GM18867 (cell line): ENCODE data around the gene TMX2.
"Not testable (repeated sequence)": the region's sequence is repeated elsewhere in the genome, so short reads cannot be mapped to it uniquely, and the experiment has no call there.

Experiments
- ATAC-seq: cut with Tn5 transposase; IDR thresholded peaks from one replicate; pipeline ENCODE4 v1.9.1; 2021; ENCODE audit warnings: mild to moderate bottlenecking, moderate library complexity; ENCODE audit not compliant: unreplicated experiment

Gene TMX2, protein sequence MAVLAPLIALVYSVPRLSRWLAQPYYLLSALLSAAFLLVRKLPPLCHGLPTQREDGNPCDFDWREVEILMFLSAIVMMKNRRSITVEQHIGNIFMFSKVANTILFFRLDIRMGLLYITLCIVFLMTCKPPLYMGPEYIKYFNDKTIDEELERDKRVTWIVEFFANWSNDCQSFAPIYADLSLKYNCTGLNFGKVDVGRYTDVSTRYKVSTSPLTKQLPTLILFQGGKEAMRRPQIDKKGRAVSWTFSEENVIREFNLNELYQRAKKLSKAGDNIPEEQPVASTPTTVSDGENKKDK

DNA sequence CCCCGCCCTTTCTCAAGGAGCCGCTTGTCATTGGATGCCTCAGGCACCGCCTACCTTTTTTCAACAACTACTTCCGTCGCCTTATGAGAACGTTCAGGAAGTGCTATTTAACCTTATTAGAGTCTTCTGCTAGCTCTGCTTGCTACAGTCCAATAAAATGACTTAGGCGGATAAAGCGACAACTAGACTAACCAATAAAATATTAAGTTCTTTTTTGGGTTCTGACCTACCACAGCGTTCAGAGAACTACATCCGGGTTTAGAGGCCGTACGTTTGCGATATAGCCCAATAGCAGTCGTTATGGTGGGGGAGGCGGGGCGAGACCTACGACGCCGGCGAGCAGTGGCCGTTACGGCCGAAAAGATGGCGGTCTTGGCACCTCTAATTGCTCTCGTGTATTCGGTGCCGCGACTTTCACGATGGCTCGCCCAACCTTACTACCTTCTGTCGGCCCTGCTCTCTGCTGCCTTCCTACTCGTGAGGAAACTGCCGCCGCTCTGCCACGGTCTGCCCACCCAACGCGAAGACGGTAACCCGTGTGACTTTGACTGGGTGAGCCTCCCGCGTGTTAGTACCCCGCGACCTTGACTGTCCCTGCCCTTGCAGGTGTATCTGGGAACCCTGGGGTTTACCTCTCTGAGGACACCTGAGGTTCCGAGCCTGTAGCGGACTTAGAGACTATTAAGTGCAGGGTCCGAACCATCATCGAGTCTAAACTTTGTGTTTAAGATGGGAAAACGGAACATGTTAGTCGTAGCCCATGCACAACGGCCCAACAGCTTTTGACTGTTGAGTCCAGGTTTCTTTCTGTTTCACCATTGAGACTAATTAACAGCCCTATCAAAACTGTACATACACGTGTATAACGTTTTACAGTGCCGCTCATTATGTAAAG, at the start of gene TMX2:
TMX2 (plus strand) TSS at position 338 of the 895 bp plus-strand sequence; CDS start at position 364, 26 bp downstream.
- peak; percentile 95 for ATAC-seq

DNA sequence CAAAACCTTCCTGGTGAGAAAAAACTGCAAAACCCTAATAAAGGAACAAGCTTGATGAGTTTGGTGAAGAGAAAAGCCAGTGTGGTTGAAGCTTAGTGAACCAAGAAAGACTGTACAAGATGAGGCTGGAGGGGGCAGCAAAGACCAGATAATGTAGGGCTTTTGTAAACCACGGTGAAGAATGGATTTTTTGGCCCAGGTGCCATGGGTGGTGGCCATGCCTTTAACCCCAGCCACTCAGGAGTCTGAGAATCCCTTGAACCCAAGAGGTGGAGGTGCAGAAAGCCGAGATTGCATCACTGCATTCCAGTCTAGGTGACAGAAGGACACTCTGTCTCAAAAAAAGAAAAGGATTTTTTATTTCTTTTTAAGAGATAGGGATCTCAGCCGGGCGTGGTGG, 49.5 kb upstream of the TMX2 start:
- ATAC-seq: no peak

DNA sequence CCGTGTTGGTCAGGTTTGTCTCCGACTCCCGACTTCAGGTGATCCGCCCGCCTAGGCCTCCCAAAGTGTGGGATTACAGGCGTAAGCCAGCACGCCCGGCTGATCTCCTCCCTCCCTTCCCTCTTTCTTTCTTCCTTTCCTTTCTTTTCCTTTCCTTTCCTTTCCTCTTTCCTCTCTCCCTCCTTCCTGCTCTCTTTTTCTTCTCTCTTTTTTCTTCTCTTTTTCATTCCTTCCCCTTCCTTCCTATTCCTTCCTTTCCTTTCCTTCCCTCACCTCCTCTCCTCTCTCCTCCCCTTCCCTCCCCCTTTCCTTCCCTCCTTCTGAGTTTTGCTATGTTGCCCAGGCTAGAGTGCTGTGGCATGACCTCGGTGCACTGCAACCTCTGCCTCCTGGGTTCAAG, 48.4 kb upstream of the TMX2 start:
- ATAC-seq: no peak

DNA sequence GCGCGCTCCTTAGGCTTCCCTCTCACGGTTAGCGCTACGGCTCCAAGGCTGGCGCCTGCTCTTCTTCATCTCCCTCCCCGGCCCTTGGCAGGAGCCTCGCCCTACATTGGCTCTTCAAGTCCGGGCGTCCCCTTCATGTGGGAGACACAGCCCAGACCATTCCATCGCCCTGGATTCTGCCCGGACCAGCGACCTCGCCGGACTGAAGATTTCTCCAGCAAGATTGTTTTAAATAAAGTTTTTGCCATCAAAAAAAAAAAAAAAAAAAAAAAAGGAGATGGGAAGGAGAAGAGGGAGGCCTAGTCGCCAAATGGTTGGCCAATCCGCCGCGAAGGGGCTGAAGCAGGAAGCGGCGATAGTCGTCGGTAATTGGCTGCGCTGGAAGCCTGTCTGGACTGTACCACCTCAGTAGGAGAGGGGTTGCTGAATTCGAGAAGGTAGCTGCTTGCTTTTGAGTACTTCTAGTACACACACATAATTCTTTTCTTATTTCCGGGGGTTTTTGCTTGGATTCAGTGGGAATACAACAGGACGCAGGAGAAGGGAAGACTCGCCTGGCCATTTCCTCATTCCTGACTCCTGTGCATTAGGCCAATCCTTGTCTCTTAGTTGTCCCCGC, 45.2 kb upstream of the TMX2 start:
- ATAC-seq: peak; percentile 68

DNA sequence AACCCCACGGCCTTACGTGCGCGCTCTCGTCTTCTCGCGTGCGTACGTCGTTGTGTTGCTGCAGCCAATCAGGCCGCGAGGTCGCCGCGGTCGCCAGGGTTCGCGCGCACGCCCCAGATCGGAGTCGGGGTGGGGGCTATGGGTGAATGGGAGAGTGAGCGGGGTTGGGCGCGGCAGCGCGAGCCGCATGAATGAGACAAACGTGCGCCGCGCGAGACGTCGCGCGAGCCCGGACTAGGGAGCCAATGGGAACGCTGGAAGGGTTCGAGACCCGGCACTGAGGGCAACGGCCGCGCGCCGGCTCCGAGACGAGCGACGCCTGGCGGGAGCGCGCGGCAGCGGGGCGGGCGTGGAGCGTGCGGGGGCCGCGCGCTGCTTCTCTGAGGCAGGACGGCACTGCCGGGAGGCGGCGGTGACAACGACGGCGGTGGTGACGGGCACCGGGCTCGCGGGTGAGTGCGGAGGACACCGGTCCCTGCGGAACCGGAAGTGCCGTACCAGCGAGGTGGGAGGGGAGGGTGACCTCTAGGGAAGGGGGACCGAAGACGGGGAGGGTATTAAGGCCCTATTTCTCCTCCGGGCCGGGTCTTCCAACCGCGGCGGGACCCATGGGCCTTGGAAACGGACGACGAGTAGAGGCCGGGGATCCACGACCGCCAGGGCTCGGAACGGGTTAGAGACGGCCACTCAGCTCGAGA, 44.5 kb upstream of the TMX2 start, which contains the start of gene ZDHHC5:
ZDHHC5 (plus strand) TSS at position 379 of the 698 bp plus-strand sequence. CDS start 4,977 bp downstream, outside the sequence.
- ATAC-seq: peak; percentile 79

DNA sequence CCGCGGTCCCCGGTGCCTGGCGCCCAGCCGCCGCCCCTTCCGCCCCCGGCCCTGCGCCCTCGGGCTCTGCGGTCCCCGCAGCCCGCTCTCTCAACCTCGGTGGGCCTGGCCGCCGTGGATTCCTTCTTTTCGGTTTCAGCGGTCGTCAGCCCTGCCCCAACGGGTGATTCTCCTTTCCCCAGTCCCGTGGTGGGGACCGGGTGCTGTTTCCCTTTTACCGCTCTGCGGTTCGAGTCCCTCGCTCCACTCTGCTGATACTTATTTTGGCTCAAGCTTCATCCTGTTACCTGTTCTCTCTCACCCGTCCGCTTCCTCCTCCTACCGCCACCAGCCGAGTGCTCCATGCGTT, 44.0 kb upstream of the TMX2 start:
- peak; percentile 15 for ATAC-seq

DNA sequence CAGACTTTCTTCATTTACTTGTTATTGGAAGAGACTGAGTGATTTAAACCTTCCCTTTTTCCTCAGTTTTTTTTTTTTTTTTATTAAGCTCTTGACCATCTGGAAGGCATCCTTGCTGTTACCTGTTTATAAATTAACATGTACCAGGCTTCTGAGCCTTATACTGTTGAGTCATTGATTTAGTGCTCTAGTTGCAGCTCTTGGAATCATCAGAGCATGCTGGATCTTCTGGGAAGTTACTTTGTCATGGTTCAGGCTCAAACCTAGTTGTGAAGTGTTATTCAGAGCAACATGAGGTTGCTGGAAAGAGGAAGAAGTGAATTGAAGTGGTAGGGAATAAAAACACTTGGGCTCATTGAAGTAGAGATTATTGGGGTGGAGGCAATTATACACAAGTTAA, 38.1 kb upstream of the TMX2 start:
- no peak for ATAC-seq

DNA sequence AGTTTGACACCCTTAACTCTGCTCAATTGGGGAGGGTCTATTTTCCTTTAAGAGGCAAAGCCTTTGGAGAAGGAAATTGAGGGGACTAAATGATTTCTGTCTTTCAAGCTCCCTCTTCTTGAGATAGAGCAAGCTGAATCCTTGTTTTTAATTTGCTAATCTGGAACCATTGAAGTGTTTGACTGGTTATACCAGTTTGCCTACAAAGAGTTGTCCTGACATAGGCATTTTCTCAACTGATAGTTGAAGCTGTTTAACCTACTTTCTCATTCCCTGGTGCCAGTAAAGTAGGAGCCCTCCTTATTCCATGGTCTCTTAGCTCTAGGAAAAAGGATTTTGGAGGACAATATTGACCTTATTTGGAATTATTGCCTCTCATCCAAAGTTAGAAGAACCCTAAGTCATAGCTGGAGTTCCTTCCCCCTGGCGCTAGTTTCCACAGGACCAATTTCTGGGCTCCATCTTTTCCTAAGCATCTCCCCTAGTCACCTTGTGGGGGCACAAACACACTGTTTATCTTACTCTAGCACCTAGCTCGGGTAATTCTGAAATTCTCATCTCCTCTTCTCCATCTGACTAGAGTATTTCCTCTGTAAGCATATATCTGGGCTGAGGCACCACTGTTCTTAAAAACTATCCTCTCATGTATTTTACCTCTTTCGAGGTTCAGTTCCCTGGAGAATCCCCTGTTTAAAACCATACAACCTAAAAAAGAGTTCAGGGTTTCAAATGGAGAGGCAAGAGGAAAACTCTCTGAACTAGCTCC, 37.0 kb upstream of the TMX2 start:
- ATAC-seq: no peak

DNA sequence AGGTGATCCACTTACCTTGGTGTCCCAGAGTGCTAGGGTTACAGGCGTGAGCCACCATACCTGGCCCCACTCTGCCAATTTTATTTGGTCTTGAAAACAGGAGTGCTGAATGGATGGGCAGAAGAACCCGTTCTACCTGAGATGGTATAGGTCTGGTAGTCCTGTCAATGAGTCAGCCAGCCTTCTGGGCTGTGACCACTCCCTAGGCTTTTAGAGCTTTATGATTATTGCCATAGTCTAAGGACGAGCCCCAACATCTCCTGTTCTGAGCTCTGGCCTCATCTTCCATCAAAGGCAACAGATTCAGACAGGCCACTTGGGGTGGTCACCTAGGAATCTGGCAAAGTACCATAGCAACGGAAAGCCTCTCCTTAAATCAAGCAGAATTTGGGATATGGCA, 33.0 kb upstream of the TMX2 start:
- no peak for ATAC-seq

DNA sequence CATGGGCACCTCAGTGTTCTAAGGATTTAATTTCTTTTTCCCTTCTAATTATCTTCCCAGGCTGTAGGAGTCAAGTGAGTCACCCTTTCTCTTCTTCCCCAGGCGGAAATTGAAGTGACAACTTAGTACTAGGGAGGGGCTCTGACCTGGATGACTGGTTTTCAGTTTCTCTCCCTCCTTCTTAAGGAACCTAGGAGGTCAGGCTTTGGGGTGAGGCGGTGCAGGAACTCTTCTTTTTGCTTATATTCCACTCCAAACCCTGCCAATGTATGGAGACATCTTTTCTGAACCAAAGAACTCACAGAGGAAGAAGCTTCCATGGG, 31.9 kb upstream of the TMX2 start:
- peak; percentile 23 for ATAC-seq

DNA sequence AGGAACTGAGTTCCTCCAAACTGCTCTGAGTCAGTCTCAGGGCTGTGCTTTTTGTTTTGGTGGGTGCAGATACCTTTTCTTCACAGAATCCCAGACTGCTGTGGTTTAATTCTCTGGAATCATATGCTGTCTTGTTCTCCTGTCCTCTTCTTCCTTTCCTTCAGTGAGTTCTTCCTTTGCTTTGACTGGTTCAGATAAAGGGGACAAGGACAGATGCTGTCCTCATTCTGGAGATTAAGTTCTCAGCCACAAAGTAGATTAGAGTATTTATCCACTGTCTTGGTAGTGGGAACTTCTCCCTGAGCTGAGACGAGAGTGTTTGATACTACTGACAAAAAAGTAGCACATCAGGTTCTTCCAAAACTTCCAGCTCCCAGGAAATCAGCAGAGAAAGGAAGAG, 31.2 kb upstream of the TMX2 start:
- no peak for ATAC-seq

DNA sequence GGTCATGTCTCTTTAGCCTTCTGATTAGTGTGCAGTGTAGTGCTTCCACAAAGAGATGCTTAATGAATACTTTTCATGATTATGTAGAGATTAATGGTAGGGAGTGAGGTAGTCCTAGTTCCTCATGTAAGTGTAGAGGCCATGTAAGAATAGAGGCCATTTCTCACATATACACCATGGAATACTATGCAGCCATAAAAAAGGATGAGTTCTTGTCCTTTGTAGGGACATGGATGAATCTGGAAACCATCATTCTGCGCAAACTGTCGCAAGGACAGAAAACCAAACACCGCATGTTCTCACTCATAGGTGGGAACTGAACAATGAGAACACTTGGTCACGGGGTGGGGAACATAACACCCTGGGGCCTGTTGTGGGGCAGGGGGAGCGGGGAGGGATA, 21.9 kb upstream of the TMX2 start:
- ATAC-seq: not testable (repeated sequence)

DNA sequence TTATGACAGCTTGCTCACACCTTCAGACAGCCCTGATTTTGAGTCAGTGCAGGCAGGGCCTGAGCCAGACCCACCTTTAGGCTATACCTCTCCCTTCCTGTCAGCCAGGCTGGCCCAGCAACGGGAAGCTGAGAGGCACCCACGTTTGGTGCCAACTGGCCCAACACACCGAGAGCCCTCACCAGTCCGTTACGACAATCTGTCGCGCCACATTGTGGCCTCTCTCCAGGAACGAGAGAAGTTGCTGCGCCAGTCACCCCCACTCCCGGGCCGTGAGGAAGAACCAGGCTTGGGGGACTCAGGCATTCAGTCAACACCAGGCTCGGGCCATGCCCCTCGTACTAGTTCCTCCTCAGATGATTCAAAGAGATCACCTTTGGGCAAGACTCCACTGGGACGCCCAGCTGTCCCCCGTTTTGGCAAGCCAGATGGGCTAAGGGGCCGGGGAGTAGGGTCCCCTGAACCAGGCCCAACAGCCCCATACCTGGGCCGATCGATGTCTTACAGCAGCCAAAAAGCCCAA, 13.5 kb upstream of the TMX2 start:
- ATAC-seq: no peak

DNA sequence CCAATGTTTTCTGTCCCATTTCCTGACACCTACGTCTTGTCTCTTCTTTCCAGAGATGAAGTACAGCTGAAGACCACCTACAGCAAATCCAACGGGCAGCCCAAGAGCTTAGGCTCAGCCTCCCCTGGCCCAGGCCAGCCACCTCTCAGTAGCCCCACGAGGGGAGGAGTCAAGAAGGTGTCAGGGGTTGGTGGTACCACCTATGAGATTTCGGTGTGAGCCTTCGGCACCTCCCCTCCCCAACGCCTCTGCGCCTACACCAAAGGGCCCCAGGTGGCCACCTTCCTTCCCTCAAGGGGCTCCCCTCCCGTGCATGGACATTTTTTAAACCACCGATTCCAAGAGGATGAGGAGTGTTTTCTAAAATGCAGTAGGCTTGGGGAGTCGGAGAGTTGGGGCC, 12.6 kb upstream of the TMX2 start:
- no peak for ATAC-seq

DNA sequence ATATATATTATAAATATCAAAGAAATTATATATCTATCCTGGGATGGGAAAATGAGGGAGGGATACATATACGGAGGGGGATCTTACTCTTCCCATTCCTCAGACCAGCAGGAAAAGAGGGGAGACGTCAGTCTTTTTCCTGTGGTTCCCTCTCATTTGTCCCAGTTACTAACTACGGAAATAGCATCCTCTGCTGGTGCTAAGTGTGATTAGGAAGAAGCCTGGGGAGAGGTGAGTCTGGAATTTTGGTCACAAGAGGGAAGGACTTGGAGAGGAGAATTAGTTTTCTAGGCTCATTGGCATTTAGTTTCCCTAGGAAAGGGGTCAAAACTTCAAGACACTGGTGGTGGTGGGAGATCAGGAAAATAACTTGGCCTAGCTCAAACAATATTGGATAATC, 12.0 kb upstream of the TMX2 start:
- no peak for ATAC-seq

DNA sequence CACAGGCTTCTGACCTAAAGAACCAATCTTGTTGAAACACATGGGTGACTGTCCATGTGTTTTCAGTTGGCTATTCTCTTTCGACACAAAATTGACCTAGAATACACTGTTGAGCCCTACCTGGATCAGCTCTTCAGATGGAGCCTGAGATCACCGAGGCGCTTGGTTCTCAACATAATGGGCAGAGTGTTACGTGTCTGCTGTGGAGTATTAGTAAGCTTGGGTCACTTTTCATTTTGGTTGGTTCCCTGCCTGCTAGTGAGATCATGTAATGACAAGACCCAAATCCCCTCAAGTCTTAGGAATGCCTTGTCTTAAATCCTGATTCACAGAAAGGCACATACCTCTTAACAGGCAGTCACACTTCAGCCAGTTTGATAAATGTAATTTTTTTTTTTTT, 9.1 kb upstream of the TMX2 start:
- no peak for ATAC-seq

DNA sequence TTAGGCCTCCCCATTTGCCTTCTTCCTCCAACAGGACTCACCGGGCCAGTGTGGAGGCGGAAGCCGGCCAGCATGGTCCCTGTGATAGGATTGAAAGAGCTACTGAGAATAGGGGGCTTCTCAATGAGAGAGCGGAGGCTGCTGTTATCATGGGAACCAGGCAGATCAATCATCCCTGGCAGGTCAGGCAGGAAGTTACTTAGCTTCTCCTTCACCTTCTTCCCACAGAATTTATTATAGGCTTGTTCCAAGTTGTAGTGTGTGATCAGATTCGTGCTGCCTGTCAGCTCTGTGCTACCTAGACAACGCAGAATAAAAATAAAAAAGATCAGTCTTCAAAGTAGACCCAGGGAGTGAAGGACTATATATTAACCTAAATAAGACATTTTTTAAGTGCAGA, 7.5 kb upstream of the TMX2 start:
- no peak for ATAC-seq

DNA sequence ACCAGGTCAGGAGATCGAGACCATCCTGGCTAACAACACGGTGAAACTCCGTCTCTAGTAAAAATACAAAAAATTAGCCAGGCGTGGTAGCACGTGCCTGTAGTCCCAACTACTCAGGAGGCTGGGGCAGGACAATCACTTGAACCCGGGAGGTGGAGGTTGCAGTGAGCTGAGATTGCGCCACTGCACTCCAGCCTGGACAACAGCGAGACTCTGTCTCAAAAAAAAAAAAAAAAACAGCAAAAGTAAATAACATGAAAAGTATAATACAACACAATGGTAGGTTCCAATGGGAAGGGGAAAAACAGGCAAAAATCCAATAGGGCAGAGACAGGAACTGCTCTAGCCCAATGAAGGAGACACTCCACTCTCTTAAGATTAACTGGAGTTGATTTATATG, 7.0 kb upstream of the TMX2 start:
- not testable (repeated sequence) for ATAC-seq

DNA sequence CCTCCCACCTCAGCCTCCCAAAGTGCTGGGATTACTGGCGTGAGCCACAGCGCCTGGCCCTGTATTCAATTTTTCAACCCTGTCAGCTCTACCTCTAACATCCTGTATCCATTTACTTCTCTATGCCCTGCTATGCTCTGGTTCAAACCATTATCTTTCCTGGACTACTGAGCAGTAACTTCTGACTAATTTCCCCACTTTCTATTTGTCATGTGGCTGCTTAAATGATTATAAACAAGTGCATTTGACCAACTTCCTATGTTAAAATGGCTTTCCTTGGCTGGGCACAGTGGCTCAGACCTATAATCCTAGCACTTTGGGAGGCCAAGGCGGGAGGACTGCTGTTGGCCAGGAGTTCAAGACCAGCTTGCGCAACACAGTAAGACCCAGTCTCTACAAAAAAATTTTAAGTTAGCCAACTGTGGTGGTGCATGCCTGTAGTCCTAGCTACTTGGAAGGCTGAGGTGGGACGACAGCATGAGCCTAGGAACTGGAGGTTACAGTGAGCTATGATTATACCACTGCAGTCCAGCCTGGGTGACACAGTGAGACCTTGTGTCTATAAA, 2.5 kb upstream of the TMX2 start:
- no peak for ATAC-seq
